MM.1S (cell line): ENCODE data around the gene STAG3.

ENCODE experiments used
- CTCF ChIP-seq: fragments of 300-600 bp; sonication (generic); IDR thresholded peaks from 2 replicates; pipeline ENCODE4 v1.5.1; 2016; ENCODE audit warnings: antibody characterized with exemption, low read length, mixed read lengths
- EZH2phosphoT487 ChIP-seq: fragments of 300-600 bp; sonication (generic); IDR thresholded peaks from 2 replicates; pipeline ENCODE4 v1.6.1; 2018; ENCODE audit warnings: antibody characterized with exemption, low read length

- TF ChIP-seq CTCF = no peak
- no peak for TF ChIP-seq EZH2phosphoT487
These were observed 22.8 kb upstream of the STAG3 start for GRCh38 chr7:100154651-100155491.
